GM21528 (cell line): ENCODE results near the gene DDX5.

ENCODE experiments used
- ATAC-seq: cut with Tn5 transposase; IDR thresholded peaks from one replicate; pipeline ENCODE4 v1.9.1; 2021; ENCODE audit warnings: mild to moderate bottlenecking, moderate library complexity; ENCODE audit not compliant: unreplicated experiment, low FRiP score

DDX5 gene

DNA sequence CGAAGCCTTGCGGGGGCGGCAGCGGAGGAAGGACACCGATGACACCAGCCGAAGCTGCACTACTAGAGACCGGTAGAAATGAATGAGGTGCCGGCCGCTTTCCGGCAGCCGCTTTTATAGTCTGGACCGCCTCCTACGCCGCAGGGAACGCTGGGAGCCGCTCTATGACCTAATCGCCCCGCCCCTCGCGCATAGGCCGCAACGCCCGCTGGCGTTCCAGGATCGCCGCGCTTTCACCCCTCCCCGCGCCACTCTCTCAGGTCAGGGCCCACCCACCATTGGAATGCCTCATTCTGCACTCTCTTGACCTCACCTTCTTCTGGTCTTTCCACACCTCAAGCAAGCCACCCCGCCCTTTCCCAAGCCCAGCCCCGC is at the start of gene DDX5:
Gene DDX5 (minus strand): TSS at position 89 of the 375 bp plus-strand sequence. CDS start 170 bp downstream, outside the sequence.
- peak; percentile 59 for ATAC-seq

DNA sequence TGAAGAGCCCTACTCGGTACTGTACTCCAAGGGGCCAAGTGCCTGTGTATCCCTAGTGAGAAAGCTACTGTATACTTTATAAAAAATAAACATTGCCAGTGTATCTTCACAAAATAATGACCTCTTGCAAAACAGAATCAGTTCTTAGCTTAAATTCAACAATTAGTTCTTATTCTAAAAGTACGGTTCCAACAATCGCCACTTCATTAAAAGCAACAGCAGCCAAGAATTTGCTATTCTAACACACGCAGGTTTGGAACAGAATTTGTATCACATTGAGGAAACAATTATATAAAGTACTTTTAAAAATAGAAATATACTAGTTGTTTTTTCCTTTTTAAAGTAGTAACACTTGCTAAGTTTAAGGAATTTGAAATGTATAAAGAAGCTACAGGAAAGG is 49.2 kb upstream of the DDX5 start:
- ATAC-seq, result no peak

DNA sequence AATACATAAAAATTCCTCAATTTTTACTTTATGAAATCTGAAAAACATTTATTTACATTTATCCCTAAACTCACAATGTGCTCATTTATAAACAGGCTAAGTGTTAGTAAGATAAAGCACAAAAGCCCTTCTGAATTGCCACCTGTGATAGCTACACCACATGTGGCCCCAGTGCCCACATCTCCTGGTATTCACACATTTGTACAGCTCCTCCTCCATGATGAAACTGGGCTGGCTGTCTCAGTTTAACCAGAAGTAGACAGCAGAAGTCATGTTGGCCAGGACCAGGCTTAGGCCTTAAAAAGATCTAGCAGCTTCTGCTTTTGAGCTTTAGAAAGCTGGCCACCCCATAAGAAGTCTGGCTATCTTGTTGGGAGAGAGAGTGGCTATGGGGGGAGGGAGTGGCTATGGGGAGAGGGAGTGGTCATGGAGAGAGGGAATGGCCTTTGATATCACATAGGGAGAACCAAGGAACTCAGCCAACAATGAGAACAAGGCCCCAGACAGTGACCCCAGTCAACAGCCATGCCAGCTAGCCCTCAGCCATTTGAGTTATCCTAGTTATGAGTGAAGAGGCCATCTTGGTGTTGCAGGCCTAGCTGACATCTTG is 48.0 kb upstream of the DDX5 start:
- ATAC-seq, result no peak

DNA sequence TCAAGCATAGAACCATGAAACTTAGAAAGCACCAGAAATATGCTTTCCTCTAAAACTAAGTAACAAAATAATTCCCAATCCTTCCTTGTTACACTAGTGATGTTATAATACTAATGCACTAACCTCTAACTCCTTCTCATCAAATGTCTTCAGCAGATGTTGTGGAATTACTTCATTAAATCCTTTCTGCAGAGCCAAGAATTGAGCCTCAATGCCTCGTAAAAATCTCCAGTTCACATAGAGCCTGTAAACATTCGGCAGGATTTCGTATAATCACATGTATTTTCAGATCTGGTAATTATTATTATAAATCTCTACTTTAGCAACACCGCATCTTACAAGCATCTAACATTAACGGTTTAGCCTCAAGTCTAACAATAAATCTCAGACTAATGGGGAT is 45.4 kb upstream of the DDX5 start:
- ATAC-seq, result no peak

GRCh38 chr17:64547319-64547718 is 41.2 kb upstream of the DDX5 start:
- no peak for ATAC-seq

DNA sequence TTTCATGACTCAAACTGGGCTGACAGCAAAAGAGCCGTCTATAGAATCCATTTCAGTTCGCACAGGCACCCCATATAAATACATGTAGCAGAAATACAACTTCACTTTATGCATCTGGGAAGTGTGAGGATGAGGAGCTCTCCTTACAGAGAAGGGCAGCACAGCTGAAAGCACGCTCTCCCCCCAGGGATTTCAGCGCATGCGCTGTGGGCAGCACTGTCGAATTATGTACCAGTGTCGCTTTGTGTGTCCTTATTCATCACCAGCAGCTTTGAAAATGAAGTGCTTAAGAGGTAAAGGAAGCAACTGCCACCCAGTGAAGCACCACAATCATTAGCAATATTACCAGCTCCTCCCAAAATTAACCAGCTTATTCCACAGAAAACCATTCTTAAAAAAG is 40.6 kb upstream of the DDX5 start:
- no peak for ATAC-seq

DNA sequence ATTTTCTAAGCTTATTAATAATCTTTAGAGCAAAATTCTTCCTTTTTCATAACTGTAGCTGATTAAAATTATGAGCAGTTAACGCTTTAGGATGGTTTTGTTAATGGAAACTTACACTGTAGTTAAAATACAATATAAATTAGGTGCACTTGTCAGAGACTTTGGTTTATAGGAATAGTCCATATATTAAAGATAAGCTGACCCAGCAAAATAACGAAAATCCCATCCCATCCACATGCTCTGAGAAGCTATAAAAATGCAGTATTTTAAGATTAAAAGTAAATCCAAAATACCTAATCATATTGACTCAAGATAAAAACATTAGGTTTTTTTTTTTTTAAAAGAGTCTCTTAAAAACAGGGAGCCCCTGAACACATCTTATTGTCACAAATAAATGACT is 38.7 kb upstream of the DDX5 start:
- no peak for ATAC-seq

DNA sequence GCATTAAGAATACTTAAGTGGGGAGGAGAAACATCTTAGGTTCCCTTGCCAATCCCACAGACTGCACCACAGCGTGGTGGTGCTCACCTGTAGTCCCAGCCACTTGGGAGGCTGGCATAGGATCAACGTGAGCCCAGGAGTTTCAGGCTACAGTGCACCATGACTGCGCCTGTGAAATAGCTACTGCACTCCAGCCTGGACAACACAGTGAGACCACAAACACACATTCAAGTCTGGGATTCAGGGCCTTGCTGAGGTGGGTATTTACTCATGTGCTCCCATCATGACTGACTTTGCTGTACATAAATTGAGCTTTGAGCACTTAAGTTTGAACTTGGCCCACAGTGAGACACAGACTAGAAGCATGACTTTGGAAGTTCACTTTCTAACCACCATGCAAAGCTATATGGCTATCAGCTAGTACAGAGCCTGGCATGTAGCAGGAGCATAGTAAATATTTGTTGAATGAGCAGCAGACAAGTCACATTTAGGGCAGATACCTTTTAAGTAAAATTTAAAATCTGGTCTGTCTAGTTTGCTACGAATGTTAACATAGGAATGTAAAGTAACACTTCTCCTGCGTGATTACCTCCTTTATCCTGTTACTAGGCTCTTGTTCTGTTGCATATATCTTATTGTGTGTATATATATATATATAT is 34.2 kb upstream of the DDX5 start:
- no peak for ATAC-seq

GRCh38 chr17:64538508-64539130 is 32.5 kb upstream of the DDX5 start:
- no peak for ATAC-seq

DNA sequence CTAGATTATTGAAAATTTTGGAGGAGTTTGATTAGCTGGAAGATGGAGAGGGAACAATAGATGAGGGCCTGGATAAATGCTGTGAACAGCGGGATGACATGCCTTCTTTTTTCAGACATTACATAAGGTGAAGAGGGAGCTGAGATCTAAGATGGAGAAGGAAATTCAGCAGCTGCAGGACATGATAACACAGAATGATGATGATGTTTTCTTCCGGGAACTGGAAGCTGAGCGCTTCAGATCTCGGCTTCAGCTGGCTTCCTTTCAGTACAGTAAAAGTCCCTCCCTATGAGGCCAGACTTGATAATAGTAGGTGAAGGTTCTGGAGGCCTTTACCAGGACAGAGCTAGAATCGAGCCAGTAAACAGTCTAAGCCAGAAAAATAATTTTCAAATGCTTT is 31.4 kb upstream of the DDX5 start:
- ATAC-seq, result no peak

DNA sequence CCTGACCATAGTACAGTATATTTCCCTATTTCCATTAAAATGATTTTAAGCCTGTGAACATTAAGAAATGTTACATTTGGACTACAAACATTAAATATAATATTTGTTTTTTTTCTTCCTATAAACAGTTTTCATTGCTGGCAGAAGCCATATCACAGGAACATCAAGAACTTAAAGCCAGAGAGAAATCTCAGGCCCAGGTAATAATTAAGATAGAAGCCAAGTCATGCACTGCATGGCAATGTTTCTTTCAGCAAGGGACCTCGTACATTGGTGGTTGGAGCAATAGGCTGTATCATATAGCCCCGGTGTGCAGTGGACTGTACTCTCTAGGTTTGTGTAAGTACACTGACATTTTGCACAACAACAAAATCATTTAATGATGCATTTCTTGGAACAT is 30.8 kb upstream of the DDX5 start:
- no peak for ATAC-seq

- ATAC-seq, result no peak
Observed at GRCh38 chr17:64535357-64535756, 29.3 kb upstream of the DDX5 start.

DNA sequence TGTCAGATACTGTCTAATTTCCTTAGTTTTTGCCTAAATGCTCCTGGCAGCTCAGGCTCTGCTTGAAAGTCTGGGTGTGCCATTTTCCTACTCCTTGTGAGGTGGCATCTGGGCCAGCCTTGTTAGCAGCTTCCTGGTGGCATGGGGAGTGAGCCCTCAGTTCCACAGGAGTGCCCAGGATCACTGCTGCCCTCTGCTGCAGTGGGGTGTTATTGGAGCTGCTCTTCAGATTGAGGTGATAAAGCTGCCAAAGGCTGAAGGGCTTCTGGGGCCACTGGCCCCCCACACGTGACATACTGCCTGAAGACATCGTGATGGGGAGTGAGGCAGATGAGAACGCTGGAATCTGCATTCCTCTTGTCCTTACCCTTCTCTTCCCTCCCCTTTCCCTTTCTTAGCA is 28.1 kb upstream of the DDX5 start:
- ATAC-seq, result no peak

- no peak for ATAC-seq
Observed at GRCh38 chr17:64533784-64534183, 27.7 kb upstream of the DDX5 start.

DNA sequence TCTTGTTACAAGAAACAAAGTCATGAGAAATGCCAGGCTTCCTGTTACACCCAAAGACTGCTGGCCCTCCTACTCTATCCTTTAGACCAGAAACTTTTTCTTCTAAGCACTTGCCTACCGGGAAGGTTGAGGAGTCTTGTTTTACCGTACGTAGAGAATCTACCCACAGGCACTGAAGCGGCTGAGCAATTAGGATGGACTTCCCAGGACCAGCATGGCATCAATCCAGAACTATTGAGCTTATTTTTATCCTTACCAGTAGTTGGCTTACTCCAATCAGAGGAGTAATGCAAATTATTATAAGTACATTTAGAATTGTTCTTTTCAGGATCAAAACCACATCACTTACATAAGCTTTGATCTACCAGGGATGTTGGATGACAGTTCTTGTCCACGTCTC is 26.3 kb upstream of the DDX5 start:
- no peak for ATAC-seq

- ATAC-seq, result no peak
Observed at GRCh38 chr17:64531955-64532371, 25.9 kb upstream of the DDX5 start.

GRCh38 chr17:64529221-64529620 is 23.1 kb upstream of the DDX5 start:
- no peak for ATAC-seq

DNA sequence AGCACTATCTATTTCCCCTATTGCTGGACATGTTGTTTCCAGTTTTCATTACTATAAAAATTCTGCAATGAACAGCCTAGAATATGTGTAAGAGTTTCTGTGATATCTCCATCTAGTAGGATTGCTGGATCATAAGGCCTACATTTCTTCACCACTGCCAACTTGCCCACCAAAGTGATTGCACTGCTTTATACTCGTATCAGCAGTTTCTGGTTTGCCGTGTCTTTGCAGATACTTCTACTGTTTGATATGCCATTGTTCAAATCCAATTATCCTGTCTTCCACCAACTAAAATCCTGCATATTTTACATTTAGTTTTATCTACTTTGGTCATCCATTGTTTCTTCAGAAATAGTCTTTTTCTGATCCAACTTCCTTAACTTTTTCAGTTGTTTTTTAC is 21.8 kb upstream of the DDX5 start:
- ATAC-seq, result no peak

DNA sequence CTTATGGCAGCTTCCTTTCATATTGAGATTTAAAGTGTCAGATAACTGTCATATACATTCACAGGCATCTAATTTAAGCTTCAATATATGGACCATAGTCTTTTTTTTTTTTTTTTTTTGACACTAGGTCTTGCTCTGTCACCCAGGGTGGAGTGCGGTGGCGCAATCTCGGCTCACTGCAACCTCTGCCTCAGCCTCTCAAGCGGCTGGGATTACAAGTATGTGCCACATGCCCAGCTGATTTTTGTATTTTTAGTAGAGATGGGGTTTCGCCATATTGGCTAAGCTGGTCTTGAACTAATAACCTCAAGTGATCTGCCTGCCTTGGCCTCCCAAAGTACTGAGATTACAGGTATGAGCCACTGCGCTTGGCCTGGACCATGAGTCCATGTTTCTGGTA is 14.3 kb upstream of the DDX5 start:
- ATAC-seq, result no peak

- no peak for ATAC-seq
Observed at GRCh38 chr17:64519601-64520000, 13.5 kb upstream of the DDX5 start.

DNA sequence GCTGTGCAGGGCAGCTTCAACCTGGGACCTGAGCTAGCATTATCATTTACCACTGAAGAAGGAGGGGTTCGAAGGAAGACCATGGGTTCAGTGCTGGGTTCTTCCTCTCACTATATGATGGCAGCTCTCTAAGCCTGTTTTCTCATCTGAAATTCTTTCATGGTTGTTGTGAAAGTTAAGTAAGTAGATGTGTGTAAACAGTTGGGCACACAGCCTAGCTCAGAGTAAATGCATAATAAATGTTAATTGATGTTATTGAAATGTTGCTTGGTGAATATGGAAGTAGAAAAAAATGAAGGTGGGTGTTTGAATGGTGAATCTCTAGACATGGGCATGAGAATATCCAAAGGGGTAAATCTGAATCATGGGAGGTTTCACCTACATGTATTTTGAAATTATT is 9.7 kb upstream of the DDX5 start:
- ATAC-seq, result no peak

DNA sequence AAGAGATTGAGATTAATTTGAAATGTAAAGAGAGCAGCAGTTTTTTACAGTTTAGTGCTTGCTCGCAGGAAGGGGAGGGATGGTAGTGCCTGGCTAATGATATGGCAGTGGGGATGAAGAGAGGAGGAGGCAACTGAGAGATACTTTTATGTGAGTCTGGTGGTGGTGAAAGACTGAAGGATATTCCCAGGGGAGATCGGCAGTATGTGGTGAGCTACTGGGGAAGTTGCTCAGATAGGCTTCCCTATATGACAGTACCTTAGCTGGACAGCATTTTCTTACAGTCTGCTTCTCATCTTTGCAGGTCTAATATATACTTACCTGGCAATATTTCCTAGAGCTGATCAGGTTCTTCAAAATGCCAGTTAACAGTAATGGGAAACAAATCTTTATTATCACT is 9.3 kb upstream of the DDX5 start:
- ATAC-seq, result no peak
